ENCODE results near the gene XBP1. TPM values are rescaled to one million over a fixed set of nuclear protein-coding genes. Genes with fewer than 3 reads are reported as not detected.

The XBP1 gene
- total and polyA plus RNA-seq, 2 of the 4 experiments (the other 2 are of a cell fraction) = 95.0 to 223 TPM

- CTCF ChIA-PET = interaction anchor here (2.0 kb wide), 1 partner anchor 230 kb away, joined by 23 read pairs; no protein-coding TSS in a partner anchor
- H3K56ac ChIP-seq (ENCODE audit: extremely low read depth, insufficient read depth, low read length) = no peak overlapping the region
These were observed 30.1 kb upstream of the XBP1 start for GRCh38 chr22:28830441-28830840.

More at GRCh38 chr22:28830441-28830840, 30.1 kb upstream of the XBP1 start:
- no peak overlapping the region for H3K18ac ChIP-seq (ENCODE audit: low read depth, low read length)
- no peak overlapping the region for H4K8ac ChIP-seq (ENCODE audit: low read depth in 2 of 2, low read length in 2 of 2)
- H2BK120ac ChIP-seq (ENCODE audit: low read depth, low read length) = no peak overlapping the region
- dilution Hi-C loops (cut with HindIII; ENCODE audit: low sequenced_read_pairs, unreplicated experiment) (no loop called here), intact Hi-C loops (cut with micrococcal nuclease) (no loop called here), in situ Hi-C loops (cut with MboI; ENCODE audit: low sequenced_read_pairs) (loop anchor here (10.0 kb wide), 1 partner anchor 776 kb away; no protein-coding TSS in a partner anchor)
- no peaks in the 10 kb centered on the region for H3K9me1 ChIP-seq (ENCODE audit: insufficient read depth, low read length)
- DNase-seq = no peak
- H2BK20ac ChIP-seq (ENCODE audit: low read depth, low read length) = no peak overlapping the region
- no peaks in the 10 kb centered on the region for H3K9me3 ChIP-seq (ENCODE audit: control insufficient read depth, insufficient read depth, low read length)
- H3K79me1 ChIP-seq (ENCODE audit: low read depth in 1 of 2, low read length in 2 of 2) = no peaks in the 10 kb centered on the region
- no peaks in the 10 kb centered on the region for H3K4me1 ChIP-seq (ENCODE audit: control insufficient read depth, insufficient read depth, low read length)
- no peak overlapping the region for H2AFZ ChIP-seq (replicated peaks; ENCODE audit: low read length, poor library complexity)
- no peak overlapping the region for H2AK5ac ChIP-seq (ENCODE audit: low read depth, low read length)
- no TSS peak for BruUV-seq (replicated peaks)
- no peaks in the 10 kb centered on the region for H3K27me3 ChIP-seq (ENCODE audit: control insufficient read depth, insufficient read depth, low read length)
- H3K9ac ChIP-seq (ENCODE audit: low read depth, low read length) = no peak overlapping the region
- no peak overlapping the region for H4K5ac ChIP-seq (ENCODE audit: low read depth, low read length)
- H3K36me3 ChIP-seq (ENCODE audit: control insufficient read depth, insufficient read depth, low read length) = no peaks in the 10 kb centered on the region
- no peak for ATAC-seq (ENCODE audit: low read depth)
- no peak overlapping the region for H4K91ac ChIP-seq (ENCODE audit: insufficient read depth, low read depth, low read length)
- TF ChIP-seq NFE2L2 (IDR thresholded peaks at IDR 0.05; ENCODE audit: low read depth, low read length) (no peak), MAZ (IDR thresholded peaks at IDR 0.05; ENCODE audit: borderline replicate concordance, low read depth, low read length) (no peak), ELK1 (IDR thresholded peaks at IDR 0.05; ENCODE audit: borderline replicate concordance, low read depth, low read length) (no peak), USF2 (IDR thresholded peaks at IDR 0.05; ENCODE audit: low read depth, low read length) (no peak), BHLHE40 (IDR thresholded peaks at IDR 0.05; ENCODE audit: low read depth, low read length) (no peak), CHD1 (IDR thresholded peaks at IDR 0.05; ENCODE audit: low read depth, low read length) (no peak), RAD21 (IDR thresholded peaks at IDR 0.05; ENCODE audit: low read length) (no peak), POLR2A (IDR thresholded peaks at IDR 0.05; ENCODE audit: low read depth, low read length) (no peak), CEBPB (IDR thresholded peaks at IDR 0.05; ENCODE audit: low read depth, low read length) (no peak), MAFK (IDR thresholded peaks at IDR 0.05; ENCODE audit: low read depth, low read length) (no peak), RCOR1 (IDR thresholded peaks at IDR 0.05; ENCODE audit: insufficient replicate concordance, low read length) (no peak)
- H3K23ac ChIP-seq (ENCODE audit: low read depth, low read length) = no peak overlapping the region
- WGBS, 2 experiments (ENCODE audit: extremely low coverage in 2 of 2, insufficient read length in 1 of 2) = no CpG with 5 or more reads among the region's 3 CpGs
- H3K14ac ChIP-seq (replicated peaks; ENCODE audit: low read depth, low read length) = no peak overlapping the region
- no peak overlapping the region for H2BK5ac ChIP-seq (ENCODE audit: low read depth, low read length, poor library complexity, severe bottlenecking)
- no peak overlapping the region for H3K4ac ChIP-seq (ENCODE audit: low read depth, low read length)
- no peak overlapping the region for H3K27ac ChIP-seq (ENCODE audit: insufficient read depth, low read length)
- POLR2A ChIA-PET (ENCODE audit: unreplicated experiment) = no interaction called here
- no peak overlapping the region for H2BK15ac ChIP-seq (ENCODE audit: low read depth, low read length)
- H3K4me3 ChIP-seq (ENCODE audit: insufficient read depth, low read depth, low read length) = no peak overlapping the region
- no peak overlapping the region for H3K4me2 ChIP-seq (ENCODE audit: low read depth, low read length)
- H4K20me1 ChIP-seq (ENCODE audit: insufficient read depth, low read length) = peaks cover 7% of the 10 kb centered on the region; the same call in 1 of the 2 replicates
- no peak overlapping the region for H2AK9ac ChIP-seq (replicated peaks; ENCODE audit: low read depth, low read length, poor library complexity)
